ENCODE results near the gene GGTLC1.

Gene GGTLC1

DNA sequence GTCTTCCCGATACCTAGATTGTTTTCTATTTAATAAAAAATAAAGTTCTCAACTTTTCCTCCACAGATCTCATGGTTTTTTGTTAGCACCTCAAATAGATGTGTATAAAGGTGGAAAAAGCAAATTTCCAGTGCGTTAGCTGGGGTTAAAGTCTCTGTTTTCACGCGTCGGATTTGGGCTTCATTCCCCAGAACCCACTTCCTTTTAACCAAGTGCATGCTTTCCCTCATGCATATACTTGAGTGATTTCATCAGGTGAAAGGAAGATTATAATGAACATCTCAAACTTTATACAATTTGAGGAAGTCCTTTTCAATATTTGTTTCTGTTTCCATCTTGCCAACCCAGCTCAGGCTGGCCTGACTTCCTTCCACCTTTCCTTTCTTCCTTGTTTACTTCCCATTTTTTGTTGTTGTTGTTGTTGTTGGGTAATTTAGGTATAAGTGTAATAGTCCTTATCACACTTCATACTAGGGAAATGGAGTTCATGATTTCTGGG, 43.9 kb upstream of the GGTLC1 start:
- H3K36me3 ChIP-seq (ENCODE audit: control insufficient read depth, low read length): no peaks in the 10 kb centered on the region
- no peak overlapping the region for H3K27ac ChIP-seq (ENCODE audit: low read depth, low read length)
- H3K4me1 ChIP-seq (ENCODE audit: control insufficient read depth, low read length): peaks cover 2% of the 10 kb centered on the region
- no peaks in the 10 kb centered on the region for H3K79me2 ChIP-seq (ENCODE audit: control insufficient read depth, low read length)
- TF ChIP-seq, protein P1, sequence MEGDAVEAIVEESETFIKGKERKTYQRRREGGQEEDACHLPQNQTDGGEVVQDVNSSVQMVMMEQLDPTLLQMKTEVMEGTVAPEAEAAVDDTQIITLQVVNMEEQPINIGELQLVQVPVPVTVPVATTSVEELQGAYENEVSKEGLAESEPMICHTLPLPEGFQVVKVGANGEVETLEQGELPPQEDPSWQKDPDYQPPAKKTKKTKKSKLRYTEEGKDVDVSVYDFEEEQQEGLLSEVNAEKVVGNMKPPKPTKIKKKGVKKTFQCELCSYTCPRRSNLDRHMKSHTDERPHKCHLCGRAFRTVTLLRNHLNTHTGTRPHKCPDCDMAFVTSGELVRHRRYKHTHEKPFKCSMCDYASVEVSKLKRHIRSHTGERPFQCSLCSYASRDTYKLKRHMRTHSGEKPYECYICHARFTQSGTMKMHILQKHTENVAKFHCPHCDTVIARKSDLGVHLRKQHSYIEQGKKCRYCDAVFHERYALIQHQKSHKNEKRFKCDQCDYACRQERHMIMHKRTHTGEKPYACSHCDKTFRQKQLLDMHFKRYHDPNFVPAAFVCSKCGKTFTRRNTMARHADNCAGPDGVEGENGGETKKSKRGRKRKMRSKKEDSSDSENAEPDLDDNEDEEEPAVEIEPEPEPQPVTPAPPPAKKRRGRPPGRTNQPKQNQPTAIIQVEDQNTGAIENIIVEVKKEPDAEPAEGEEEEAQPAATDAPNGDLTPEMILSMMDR (IDR thresholded peaks at IDR 0.05; ENCODE audit: low read depth, low read length, poor library complexity, severe bottlenecking): no peak
- TF ChIP-seq EZH2phosphoT487 (IDR thresholded peaks at IDR 0.05; ENCODE audit: borderline replicate concordance, low read length): no peak
- H3K4me3 ChIP-seq (ENCODE audit: low read length): no peak overlapping the region
- peaks cover 3% of the 10 kb centered on the region; the same call in 1 of the 2 replicates for H3K9me3 ChIP-seq (ENCODE audit: control insufficient read depth, insufficient read depth, low read length)
- no peak overlapping the region for H3K4me2 ChIP-seq (ENCODE audit: low read length)
- no peaks in the 10 kb centered on the region for H3K9me2 ChIP-seq (replicated peaks; ENCODE audit: control insufficient read depth, low read length)
- no peaks in the 10 kb centered on the region for H3K27me3 ChIP-seq (ENCODE audit: control insufficient read depth, low read length)
- H4K20me1 ChIP-seq (ENCODE audit: control insufficient read depth, insufficient read depth, low read depth, low read length): no peaks in the 10 kb centered on the region
- H3F3A ChIP-seq (ENCODE audit: control insufficient read depth, insufficient read depth): no peaks in the 10 kb centered on the region

DNA sequence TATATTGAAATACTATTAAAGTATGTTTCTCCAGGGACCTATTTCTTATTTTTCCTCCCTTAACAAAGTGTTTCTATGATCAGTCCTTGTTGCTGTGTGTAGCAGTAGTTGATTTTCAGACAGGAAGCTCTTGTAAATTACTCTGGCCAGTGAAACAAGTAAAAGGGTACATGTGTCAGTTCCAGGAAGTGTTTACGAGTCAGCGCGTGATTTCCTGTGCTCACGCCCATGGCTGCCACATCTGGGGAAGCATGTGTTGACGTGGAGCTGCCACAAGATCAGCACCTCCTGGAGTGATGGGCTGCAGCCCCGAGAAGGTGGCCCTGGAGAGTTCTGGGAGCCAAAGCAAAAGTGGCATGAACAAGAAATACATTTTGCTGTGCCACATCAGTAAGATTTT, 38.6 kb upstream of the GGTLC1 start:
- H3K79me2 ChIP-seq (ENCODE audit: control insufficient read depth, low read length): no peaks in the 10 kb centered on the region
- H3K27ac ChIP-seq (ENCODE audit: low read depth, low read length): no peak overlapping the region
- H3K4me2 ChIP-seq (ENCODE audit: low read length): peak overlapping the region; percentile 31; the same call in 1 of the 2 replicates
- H3K9me3 ChIP-seq (ENCODE audit: control insufficient read depth, insufficient read depth, low read length): peaks cover 3% of the 10 kb centered on the region; the same call in 1 of the 2 replicates
- TF ChIP-seq EZH2phosphoT487 (IDR thresholded peaks at IDR 0.05; ENCODE audit: borderline replicate concordance, low read length): no peak
- TF ChIP-seq, protein P1 (IDR thresholded peaks at IDR 0.05; ENCODE audit: low read depth, low read length, poor library complexity, severe bottlenecking): no peak
- H3K27me3 ChIP-seq (ENCODE audit: control insufficient read depth, low read length): no peaks in the 10 kb centered on the region
- peaks cover 6% of the 10 kb centered on the region for H3K4me1 ChIP-seq (ENCODE audit: control insufficient read depth, low read length)
- no peaks in the 10 kb centered on the region for H3F3A ChIP-seq (ENCODE audit: control insufficient read depth, insufficient read depth)
- no peaks in the 10 kb centered on the region for H3K36me3 ChIP-seq (ENCODE audit: control insufficient read depth, low read length)
- no peaks in the 10 kb centered on the region for H3K9me2 ChIP-seq (replicated peaks; ENCODE audit: control insufficient read depth, low read length)
- no peaks in the 10 kb centered on the region for H4K20me1 ChIP-seq (ENCODE audit: control insufficient read depth, insufficient read depth, low read depth, low read length)
- peak overlapping the region; percentile 28; the same call in 1 of the 2 replicates for H3K4me3 ChIP-seq (ENCODE audit: low read length)

DNA sequence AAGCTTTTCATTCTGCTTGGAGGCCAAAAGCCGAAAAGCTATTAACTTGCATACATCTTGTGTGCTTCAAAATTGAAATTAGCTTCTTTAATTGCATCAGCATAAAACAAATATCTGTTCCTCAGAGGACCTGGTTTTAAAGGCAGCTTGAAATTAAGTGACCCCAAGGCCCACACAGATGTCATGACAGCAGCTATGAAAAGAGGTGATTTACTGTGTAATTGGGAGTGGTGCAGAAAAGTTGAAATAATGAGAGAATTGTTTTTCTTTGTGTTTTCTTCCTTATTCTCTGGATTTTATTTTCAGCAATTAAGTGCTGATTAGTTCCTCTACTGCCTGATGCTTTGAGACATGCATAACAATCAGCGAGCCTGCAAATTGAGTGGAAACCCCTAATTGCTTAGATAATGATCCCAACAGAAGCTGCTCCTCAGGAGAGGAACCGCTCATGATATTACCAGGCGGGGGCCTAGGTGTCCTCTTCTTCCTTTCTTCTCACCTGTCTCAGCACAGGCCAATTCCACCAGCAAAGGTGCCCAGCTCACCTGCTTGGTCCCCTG, 34.1 kb upstream of the GGTLC1 start:
- no peaks in the 10 kb centered on the region for H3F3A ChIP-seq (ENCODE audit: control insufficient read depth, insufficient read depth)
- no peak for TF ChIP-seq EZH2phosphoT487 (IDR thresholded peaks at IDR 0.05; ENCODE audit: borderline replicate concordance, low read length)
- no peaks in the 10 kb centered on the region for H3K27me3 ChIP-seq (ENCODE audit: control insufficient read depth, low read length)
- no peaks in the 10 kb centered on the region for H4K20me1 ChIP-seq (ENCODE audit: control insufficient read depth, insufficient read depth, low read depth, low read length)
- H3K9me2 ChIP-seq (replicated peaks; ENCODE audit: control insufficient read depth, low read length): no peaks in the 10 kb centered on the region
- no peak overlapping the region for H3K4me3 ChIP-seq (ENCODE audit: low read length)
- H3K79me2 ChIP-seq (ENCODE audit: control insufficient read depth, low read length): no peaks in the 10 kb centered on the region
- H3K4me1 ChIP-seq (ENCODE audit: control insufficient read depth, low read length): peaks cover 6% of the 10 kb centered on the region
- no peak overlapping the region for H3K4me2 ChIP-seq (ENCODE audit: low read length)
- no peaks in the 10 kb centered on the region for H3K36me3 ChIP-seq (ENCODE audit: control insufficient read depth, low read length)
- no peak overlapping the region for H3K27ac ChIP-seq (ENCODE audit: low read depth, low read length)
- peaks cover 2% of the 10 kb centered on the region; the same call in 1 of the 2 replicates for H3K9me3 ChIP-seq (ENCODE audit: control insufficient read depth, insufficient read depth, low read length)

DNA sequence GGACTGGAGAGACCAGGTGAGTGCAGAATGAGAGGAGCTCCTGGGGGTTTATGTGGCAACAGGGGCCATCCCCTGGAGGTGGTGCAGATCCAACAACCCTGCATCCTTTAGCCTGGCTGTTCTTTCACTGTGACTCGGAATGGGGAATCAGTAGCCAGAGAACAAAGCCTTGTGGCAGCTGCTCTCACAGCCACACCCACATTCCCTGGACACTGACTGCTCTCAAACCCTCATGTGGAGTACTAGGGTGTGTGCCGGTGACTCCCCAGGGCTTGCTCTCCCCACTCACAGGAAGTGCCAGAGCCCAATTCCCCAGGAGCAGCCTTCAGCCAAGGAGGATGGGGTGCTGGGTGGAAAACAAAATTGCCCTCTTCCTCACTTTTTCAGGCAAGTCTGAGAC, 30.2 kb upstream of the GGTLC1 start:
- Histone ChIP-seq H3K4me1 (ENCODE audit: control insufficient read depth, low read length) (no peaks in the 10 kb centered on the region), H3K9me3 (ENCODE audit: control insufficient read depth, insufficient read depth, low read length) (no peaks in the 10 kb centered on the region), H3F3A (ENCODE audit: control insufficient read depth, insufficient read depth) (no peaks in the 10 kb centered on the region), H3K36me3 (ENCODE audit: control insufficient read depth, low read length) (no peaks in the 10 kb centered on the region), H3K27ac (ENCODE audit: low read depth, low read length) (no peak overlapping the region), H3K27me3 (ENCODE audit: control insufficient read depth, low read length) (no peaks in the 10 kb centered on the region; the same call in 1 of the 2 replicates), H3K4me3 (ENCODE audit: low read length) (no peak overlapping the region), H3K79me2 (ENCODE audit: control insufficient read depth, low read length) (no peaks in the 10 kb centered on the region), H3K4me2 (ENCODE audit: low read length) (no peak overlapping the region), H3K9me2 (replicated peaks; ENCODE audit: control insufficient read depth, low read length) (no peaks in the 10 kb centered on the region), H4K20me1 (ENCODE audit: control insufficient read depth, insufficient read depth, low read depth, low read length) (no peaks in the 10 kb centered on the region)
- TF ChIP-seq, protein P1 (IDR thresholded peaks at IDR 0.05; ENCODE audit: low read depth, low read length, poor library complexity, severe bottlenecking): no peak
- no peak for TF ChIP-seq EZH2phosphoT487 (IDR thresholded peaks at IDR 0.05; ENCODE audit: borderline replicate concordance, low read length)

Measured in DOHH2 (cell line).